SU-DHL-6 (cell line): ENCODE measurements around the gene PNRC1.

ENCODE experiments used
- CTCF ChIP-seq: fragments of 200-600 bp; sonication (generic); IDR thresholded peaks from one replicate; pipeline ENCODE4 v1.5.1; 2017; ENCODE audit warnings: antibody characterized with exemption, mild to moderate bottlenecking, low read length, moderate library complexity; ENCODE audit not compliant: insufficient read depth, poor library complexity, severe bottlenecking
- EZH2phosphoT487 ChIP-seq: fragments of 200-600 bp; sonication (generic), shearing (Covaris generic); conservative IDR thresholded peaks from 2 replicates; pipeline ENCODE4 v1.6.1; 2018; ENCODE audit warnings: mild to moderate bottlenecking, antibody characterized with exemption, low read length, moderate library complexity, mixed read lengths

DNA sequence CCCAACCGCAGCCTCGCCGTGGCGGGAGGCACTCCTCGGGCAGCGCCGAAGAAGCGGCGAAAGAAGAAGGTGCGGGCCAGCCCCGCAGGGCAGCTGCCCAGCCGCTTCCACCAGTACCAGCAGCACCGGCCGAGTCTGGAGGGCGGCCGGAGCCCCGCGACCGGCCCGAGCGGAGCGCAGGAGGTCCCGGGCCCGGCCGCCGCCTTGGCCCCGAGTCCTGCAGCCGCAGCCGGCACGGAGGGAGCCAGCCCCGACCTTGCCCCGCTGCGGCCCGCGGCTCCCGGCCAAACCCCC, 525 bp downstream of the PNRC1 start:
- no peak for TF ChIP-seq CTCF
- TF ChIP-seq EZH2phosphoT487 = no peak
